ENCODE results near the gene SRPK2. TPM values are rescaled to one million over a fixed set of nuclear protein-coding genes. Genes with fewer than 3 reads are reported as not detected.

The SRPK2 gene
- total RNA-seq, 3 donors from 2014 or later: 44.6 to 68.2 (median 60.6) TPM

DNA sequence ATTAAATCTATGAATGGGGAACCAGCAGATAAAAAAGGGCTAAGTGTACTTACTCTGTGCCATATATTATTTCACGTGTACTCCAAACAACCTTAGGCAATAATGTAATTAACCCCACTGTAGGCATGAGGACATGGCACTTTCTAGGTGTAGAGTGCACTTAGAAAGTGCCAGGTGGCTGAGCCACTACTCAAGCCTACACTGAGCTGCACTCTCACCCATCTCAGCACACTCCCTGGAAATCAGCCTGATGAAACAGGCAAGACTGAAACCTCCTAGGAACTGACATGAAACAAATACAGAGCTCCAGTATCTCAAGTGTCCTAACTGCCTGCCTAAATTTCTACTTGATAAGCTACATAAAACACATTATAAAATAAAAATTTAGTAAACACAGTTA is 227.4 kb downstream of the SRPK2 start:
- Histone ChIP-seq H3K27me3 (no peaks in the 10 kb centered on the region), H3K9me3 (no peaks in the 10 kb centered on the region), H3K4me1 (no peaks in the 10 kb centered on the region), H3K36me3 (no peaks in the 10 kb centered on the region), H3K27ac (no peak overlapping the region), H3K4me3 (no peak overlapping the region)
- no peak for DNase-seq (ENCODE audit: low spot score in 2 of 2)
- TF ChIP-seq, protein P1, sequence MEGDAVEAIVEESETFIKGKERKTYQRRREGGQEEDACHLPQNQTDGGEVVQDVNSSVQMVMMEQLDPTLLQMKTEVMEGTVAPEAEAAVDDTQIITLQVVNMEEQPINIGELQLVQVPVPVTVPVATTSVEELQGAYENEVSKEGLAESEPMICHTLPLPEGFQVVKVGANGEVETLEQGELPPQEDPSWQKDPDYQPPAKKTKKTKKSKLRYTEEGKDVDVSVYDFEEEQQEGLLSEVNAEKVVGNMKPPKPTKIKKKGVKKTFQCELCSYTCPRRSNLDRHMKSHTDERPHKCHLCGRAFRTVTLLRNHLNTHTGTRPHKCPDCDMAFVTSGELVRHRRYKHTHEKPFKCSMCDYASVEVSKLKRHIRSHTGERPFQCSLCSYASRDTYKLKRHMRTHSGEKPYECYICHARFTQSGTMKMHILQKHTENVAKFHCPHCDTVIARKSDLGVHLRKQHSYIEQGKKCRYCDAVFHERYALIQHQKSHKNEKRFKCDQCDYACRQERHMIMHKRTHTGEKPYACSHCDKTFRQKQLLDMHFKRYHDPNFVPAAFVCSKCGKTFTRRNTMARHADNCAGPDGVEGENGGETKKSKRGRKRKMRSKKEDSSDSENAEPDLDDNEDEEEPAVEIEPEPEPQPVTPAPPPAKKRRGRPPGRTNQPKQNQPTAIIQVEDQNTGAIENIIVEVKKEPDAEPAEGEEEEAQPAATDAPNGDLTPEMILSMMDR (IDR thresholded peaks at IDR 0.05): no peak
- TF ChIP-seq POLR2A (IDR thresholded peaks at IDR 0.05) (no peak), POLR2AphosphoS5 (IDR thresholded peaks at IDR 0.05) (no peak)
- intact Hi-C loops (cut with DNase I; ENCODE audit: low total_unique reads): no loop called here

DNA sequence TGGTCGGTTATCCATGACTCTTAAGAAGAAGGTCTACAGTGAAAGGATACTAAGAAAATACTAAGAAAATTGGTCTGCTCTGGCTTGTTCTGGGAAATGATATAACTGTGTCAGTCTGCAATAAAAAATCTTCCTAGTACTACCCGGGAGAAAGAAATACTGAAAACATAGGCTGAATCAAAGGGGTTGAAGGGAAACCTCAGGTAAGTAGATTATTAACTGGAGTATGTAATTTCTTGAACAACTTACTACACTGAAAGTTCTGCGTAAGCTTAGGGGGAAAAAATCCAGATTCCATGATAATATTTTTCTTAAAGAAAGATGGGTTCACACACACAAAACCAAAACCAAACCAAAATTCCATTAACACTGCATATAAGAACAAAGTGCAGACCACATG is 231.4 kb downstream of the SRPK2 start:
- Histone ChIP-seq H3K4me1 (no peaks in the 10 kb centered on the region), H3K9me3 (no peaks in the 10 kb centered on the region), H3K27ac (no peak overlapping the region), H3K4me3 (no peak overlapping the region), H3K27me3 (no peaks in the 10 kb centered on the region), H3K36me3 (no peaks in the 10 kb centered on the region)
- intact Hi-C loops (cut with DNase I; ENCODE audit: low total_unique reads): no loop called here
- no peak for DNase-seq (ENCODE audit: low spot score in 2 of 2)
- TF ChIP-seq, protein P1 (IDR thresholded peaks at IDR 0.05): no peak
- no peak for TF ChIP-seq POLR2A (IDR thresholded peaks at IDR 0.05)
- no peak for TF ChIP-seq POLR2AphosphoS5 (IDR thresholded peaks at IDR 0.05)

DNA sequence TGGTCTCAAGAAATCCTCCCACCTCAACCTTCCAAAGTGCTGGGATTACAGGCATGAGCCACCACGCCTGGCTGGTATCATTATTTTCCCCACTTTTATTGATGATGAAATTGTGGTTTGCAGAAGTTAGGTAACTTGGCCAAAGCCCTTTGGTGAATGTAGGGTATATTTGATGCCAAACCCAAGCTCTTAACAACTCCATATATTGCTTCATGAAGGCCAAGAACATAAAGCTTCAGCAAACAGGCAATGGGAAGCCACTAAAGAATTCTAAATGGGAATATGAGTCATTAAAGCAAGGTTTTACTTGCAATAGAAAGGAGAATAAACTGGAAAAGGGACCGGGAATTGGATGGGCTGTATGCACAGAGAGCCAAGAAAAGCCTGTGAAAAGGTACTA is 232.0 kb downstream of the SRPK2 start:
- intact Hi-C loops (cut with DNase I; ENCODE audit: low total_unique reads): no loop called here
- Histone ChIP-seq H3K4me3 (no peak overlapping the region), H3K9me3 (no peaks in the 10 kb centered on the region), H3K36me3 (no peaks in the 10 kb centered on the region), H3K4me1 (no peaks in the 10 kb centered on the region), H3K27me3 (no peaks in the 10 kb centered on the region), H3K27ac (no peak overlapping the region)
- no peak for DNase-seq (ENCODE audit: low spot score in 2 of 2)
- TF ChIP-seq, protein P1 (IDR thresholded peaks at IDR 0.05): no peak
- TF ChIP-seq POLR2A (IDR thresholded peaks at IDR 0.05) (no peak), POLR2AphosphoS5 (IDR thresholded peaks at IDR 0.05) (no peak)

DNA sequence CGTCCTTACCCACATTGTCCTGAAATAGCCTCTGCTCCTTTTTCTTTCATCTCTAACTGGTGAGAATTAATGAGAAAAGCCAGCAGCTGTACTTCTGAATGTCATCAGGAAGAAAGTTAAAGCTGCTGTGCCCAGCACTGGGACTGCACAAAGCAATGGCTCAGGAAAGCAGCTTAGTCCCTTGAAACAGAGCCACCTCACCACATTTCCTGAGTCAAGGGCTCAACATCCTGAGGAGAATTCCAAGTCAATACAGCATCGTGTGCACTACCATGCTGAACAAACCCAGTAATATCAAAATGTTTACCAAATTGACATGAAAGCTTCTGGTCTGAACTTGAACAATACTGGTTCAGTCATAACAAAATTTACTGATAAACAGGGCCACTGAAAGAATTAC is 234.6 kb downstream of the SRPK2 start:
- Histone ChIP-seq H3K27ac (no peak overlapping the region), H3K4me3 (no peak overlapping the region), H3K36me3 (no peaks in the 10 kb centered on the region), H3K4me1 (no peaks in the 10 kb centered on the region), H3K9me3 (no peaks in the 10 kb centered on the region), H3K27me3 (no peaks in the 10 kb centered on the region)
- TF ChIP-seq, protein P1 (IDR thresholded peaks at IDR 0.05): no peak
- TF ChIP-seq POLR2A (IDR thresholded peaks at IDR 0.05) (no peak), POLR2AphosphoS5 (IDR thresholded peaks at IDR 0.05) (no peak)
- no peak for DNase-seq (ENCODE audit: low spot score in 2 of 2)
- intact Hi-C loops (cut with DNase I; ENCODE audit: low total_unique reads): no loop called here

DNA sequence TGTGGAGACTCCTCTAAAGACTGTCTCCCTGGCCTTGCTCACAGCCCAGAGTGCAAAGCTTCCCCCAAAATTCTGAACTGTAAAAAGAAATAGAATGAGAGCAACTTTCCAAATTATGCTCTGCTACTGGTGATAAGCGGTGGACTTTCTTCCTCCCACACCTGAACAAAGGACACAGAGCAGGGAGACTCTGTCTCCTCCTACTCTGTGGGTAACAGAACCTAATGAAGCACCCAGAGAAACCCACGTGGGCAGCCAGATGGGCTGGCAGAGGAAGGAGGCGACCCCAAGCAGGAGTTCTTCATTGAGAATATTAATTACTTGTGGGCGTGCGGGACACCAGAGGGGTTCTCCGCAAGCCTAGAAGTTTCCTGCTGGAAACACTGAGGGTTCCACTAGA is 235.2 kb downstream of the SRPK2 start:
- no peak overlapping the region for H3K4me3 ChIP-seq
- no peak for DNase-seq (ENCODE audit: low spot score in 2 of 2)
- H3K4me1 ChIP-seq: no peaks in the 10 kb centered on the region
- no peak overlapping the region for H3K27ac ChIP-seq
- no peaks in the 10 kb centered on the region for H3K27me3 ChIP-seq
- H3K36me3 ChIP-seq: no peaks in the 10 kb centered on the region
- TF ChIP-seq POLR2AphosphoS5 (IDR thresholded peaks at IDR 0.05) (no peak), POLR2A (IDR thresholded peaks at IDR 0.05) (no peak)
- TF ChIP-seq, protein P1 (IDR thresholded peaks at IDR 0.05): no peak
- H3K9me3 ChIP-seq: no peaks in the 10 kb centered on the region
- intact Hi-C loops (cut with DNase I; ENCODE audit: low total_unique reads): no loop called here

Data from breast epithelium (tissue), 4 donors.